ENCODE measurements around the gene GRB10.

Gene GRB10

GRCh38 chr7:50633414-50633710 is 149.3 kb downstream of the GRB10 start:
- DNase-seq, result no peak
- Mint-ChIP-seq H3K9me3 (peaks cover 54% of the 10 kb centered on the region), H3K27me3 (ENCODE audit: low read depth, poor library complexity) (no peaks in the 10 kb centered on the region), H3K4me3 (no peak overlapping the region), H3K36me3 (ENCODE audit: low read depth) (peaks cover 51% of the 10 kb centered on the region), H3K27ac (no peak overlapping the region), H3K4me1 (peaks cover 22% of the 10 kb centered on the region)
- TF ChIP-seq CTCF (IDR thresholded peaks at IDR 0.05), result no peak

DNA sequence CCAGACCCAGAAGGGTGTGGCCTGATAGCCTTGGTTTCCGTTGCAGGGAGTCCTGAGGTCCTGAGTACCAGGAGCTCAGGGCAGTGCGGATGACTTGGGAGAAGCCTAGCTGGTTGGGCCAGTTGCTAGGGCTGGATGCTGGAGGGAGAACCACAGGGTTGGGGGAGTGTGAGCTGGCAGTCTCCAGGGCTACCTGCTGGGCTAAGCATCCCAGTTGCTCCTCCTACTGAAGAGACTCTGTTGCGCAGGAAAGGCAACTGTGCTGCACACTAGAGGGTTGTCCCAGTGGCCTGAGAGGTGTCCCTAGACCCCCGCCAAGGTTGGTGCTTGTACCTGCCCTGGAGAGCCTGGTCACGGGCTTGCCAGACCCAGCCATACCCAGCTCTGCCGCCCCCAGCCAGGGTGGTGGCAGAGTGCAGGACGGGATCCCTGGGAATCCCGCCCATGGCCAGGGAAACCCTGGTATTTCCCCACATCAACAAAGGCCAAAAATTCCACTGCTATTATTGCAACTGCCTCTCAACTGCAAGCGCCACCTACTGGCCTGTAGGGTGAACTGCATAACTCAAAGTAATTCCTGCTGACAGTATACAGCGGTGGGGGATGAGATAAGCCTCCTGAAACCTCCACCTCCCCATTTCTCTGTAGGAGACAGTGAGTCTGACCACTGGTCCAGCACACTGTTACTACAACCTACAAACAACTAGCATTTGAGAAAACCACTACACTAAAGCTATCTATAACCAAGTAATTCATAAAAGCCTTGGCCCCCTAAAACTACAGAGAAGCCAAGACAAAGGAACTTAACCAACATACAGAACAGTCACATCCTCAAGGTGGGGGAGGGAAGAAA is 149.9 kb downstream of the GRB10 start:
- no peak overlapping the region for H3K27ac Mint-ChIP-seq
- DNase-seq, result peak; percentile 49
- peak; percentile 59 for TF ChIP-seq CTCF (IDR thresholded peaks at IDR 0.05)
- peaks cover 48% of the 10 kb centered on the region for H3K9me3 Mint-ChIP-seq
- no peak overlapping the region for H3K4me3 Mint-ChIP-seq
- H3K36me3 Mint-ChIP-seq (ENCODE audit: low read depth), result peaks cover 45% of the 10 kb centered on the region
- H3K27me3 Mint-ChIP-seq (ENCODE audit: low read depth, poor library complexity), result no peaks in the 10 kb centered on the region
- peaks cover 27% of the 10 kb centered on the region for H3K4me1 Mint-ChIP-seq

GRCh38 chr7:50631639-50632038 is 151.1 kb downstream of the GRB10 start:
- Mint-ChIP-seq H3K36me3 (ENCODE audit: low read depth) (peaks cover 35% of the 10 kb centered on the region), H3K27me3 (ENCODE audit: low read depth, poor library complexity) (no peaks in the 10 kb centered on the region), H3K9me3 (peaks cover 37% of the 10 kb centered on the region), H3K4me1 (peaks cover 36% of the 10 kb centered on the region), H3K4me3 (no peak overlapping the region), H3K27ac (peak overlapping the region; percentile 62)
- TF ChIP-seq CTCF (IDR thresholded peaks at IDR 0.05), result no peak
- no peak for DNase-seq

- DNase-seq, result no peak
- Mint-ChIP-seq H3K4me3 (no peak overlapping the region), H3K27ac (peak overlapping the region; percentile 62), H3K36me3 (ENCODE audit: low read depth) (peaks cover 33% of the 10 kb centered on the region), H3K27me3 (ENCODE audit: low read depth, poor library complexity) (no peaks in the 10 kb centered on the region), H3K9me3 (peaks cover 31% of the 10 kb centered on the region), H3K4me1 (peaks cover 36% of the 10 kb centered on the region)
- no peak for TF ChIP-seq CTCF (IDR thresholded peaks at IDR 0.05)
Observed at GRCh38 chr7:50631100-50631499, 151.6 kb downstream of the GRB10 start.

- no peak for TF ChIP-seq CTCF (IDR thresholded peaks at IDR 0.05)
- Mint-ChIP-seq H3K27me3 (ENCODE audit: low read depth, poor library complexity) (no peaks in the 10 kb centered on the region), H3K36me3 (ENCODE audit: low read depth) (peaks cover 24% of the 10 kb centered on the region), H3K4me3 (no peak overlapping the region), H3K9me3 (peaks cover 15% of the 10 kb centered on the region), H3K4me1 (peaks cover 36% of the 10 kb centered on the region), H3K27ac (peak overlapping the region; percentile 54)
- DNase-seq, result no peak
Observed at GRCh38 chr7:50629238-50629901, 153.3 kb downstream of the GRB10 start.

All from nephron progenitor cell (in vitro differentiated cells).